Stimulated activated CD8-positive, alpha-beta memory T cell treated with anti-CD3 and anti-CD28 coated beads, Interleukin-15, amount 100 ng/mL, for 1 hour (primary cell): ENCODE results near the gene POLR1E.

Experiments used
- DNase-seq: peaks from one replicate; pipeline ENCODE4 v3.0.0-alpha.2; 2020; ENCODE audit warnings: low read depth

Gene POLR1E, protein sequence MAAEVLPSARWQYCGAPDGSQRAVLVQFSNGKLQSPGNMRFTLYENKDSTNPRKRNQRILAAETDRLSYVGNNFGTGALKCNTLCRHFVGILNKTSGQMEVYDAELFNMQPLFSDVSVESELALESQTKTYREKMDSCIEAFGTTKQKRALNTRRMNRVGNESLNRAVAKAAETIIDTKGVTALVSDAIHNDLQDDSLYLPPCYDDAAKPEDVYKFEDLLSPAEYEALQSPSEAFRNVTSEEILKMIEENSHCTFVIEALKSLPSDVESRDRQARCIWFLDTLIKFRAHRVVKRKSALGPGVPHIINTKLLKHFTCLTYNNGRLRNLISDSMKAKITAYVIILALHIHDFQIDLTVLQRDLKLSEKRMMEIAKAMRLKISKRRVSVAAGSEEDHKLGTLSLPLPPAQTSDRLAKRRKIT

DNA sequence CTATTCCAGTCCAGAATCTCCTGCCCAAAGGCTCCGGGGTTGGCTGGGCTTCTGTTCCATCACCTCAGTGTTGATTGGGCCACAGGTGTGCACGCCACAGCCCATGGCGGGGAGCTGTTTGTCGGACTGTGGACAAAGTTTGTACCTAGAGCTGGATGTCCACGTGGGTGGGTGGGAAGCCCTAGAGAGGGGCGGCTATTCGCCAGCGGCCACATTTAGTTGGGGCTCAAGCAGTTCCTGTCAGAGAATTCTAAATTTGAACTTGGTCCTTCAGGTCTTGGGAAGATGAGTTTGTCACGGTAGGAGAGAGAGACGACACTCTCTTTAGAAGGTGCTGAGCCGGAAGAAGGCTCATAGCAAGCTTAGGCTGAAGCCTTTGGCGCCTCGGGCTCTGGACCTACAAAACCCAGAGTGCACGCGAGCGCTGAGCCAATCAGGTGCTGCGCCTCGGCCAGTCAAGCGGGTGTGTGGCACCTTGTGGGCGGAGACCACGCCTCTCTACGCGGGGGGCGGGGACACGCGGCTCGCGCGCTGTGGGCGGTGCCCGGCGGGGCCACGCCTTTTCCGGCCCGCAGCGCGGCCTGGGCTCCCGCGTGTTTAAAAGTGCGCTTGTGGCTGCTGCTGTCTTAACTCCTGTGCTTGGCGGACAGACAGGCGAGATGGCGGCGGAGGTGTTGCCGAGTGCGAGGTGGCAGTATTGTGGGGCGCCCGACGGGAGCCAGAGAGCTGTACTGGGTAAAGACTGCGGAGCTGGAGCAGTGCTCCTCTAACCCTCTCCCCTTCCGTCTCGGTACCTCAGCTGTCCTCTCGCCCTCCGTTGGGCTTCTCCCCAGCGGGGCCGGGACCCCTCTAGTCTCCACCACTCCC lies at the start of gene POLR1E:
POLR1E (plus strand) TSS at position 560 of the 867 bp plus-strand sequence; CDS start at position 660, 100 bp downstream.
- DNase-seq, result peak; percentile 91

DNA sequence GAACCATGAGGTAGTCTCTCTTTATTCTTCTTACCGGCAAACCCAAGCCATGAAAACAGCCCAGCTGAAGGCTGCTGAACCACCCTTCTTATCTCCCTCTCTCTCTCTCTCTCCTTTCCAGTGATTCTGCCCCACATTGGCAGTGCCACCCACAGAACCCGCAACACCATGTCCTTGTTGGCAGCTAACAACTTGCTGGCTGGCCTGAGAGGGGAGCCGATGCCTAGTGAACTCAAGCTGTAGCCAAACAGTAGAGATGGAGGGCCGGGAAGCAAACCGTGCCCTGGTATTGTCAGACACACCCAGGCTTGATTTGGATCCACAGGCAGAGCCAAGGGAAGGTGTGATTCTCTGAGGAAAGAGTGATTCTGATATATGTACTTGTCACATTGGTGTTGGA lies 49.2 kb upstream of the POLR1E start:
- DNase-seq, result no peak

DNA sequence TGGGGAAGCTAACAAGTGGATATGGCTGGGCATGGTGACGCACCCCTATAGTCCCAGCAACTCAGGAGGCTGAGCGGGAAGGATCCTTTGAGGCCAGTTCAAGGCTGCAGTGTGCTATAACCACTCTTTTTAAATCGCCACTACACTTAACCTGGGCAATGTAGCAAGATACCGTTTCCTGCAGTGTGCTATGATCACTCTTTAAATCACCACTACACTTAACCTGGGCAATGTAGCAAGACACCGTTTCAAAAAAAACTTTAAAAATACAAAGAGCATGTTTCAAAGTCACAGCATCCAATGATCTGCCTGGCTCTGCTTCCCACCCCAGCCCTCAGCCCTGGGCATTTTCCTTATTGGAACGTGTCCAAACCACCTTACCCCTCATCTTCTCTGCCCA lies 48.7 kb upstream of the POLR1E start:
- no peak for DNase-seq

DNA sequence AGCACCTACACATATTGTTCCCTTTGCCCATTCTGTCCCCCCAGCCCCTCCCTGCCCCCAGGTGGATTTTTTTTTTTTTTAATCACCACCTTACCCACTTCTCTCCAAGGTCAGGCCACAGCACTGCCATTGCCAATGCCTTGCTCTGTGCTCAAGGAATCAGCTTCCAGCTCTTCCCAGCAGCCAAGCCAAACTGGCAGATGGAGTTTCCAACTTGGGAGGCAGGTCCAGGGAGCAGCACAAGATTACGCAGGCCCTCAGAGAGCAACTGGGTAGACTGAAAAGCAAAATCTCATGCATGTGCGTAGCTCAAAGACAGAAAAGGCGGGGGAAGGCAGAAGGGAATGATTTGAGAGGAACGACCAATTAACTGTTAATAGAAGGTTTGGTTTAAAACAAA lies 48.1 kb upstream of the POLR1E start:
- no peak for DNase-seq

DNA sequence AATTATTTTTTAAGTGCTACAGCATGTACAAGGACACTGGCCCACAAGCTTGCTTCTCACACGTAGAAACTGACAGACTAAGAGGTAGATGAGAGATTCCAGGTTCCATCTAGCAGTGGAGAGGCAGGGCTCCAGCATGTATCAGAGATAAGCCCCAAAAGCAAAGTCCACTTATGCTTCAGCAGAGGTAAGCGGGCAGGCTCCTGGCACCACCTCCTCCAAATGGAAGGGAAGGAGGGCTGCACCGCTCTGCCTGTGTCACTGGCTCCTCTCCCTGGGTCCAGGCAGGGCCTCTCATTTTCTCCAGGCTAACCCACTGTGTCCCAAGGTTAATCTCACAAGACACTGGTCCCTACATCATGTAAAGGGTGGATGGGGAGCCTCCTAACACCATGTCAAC lies 47.4 kb upstream of the POLR1E start:
- DNase-seq, result no peak

DNA sequence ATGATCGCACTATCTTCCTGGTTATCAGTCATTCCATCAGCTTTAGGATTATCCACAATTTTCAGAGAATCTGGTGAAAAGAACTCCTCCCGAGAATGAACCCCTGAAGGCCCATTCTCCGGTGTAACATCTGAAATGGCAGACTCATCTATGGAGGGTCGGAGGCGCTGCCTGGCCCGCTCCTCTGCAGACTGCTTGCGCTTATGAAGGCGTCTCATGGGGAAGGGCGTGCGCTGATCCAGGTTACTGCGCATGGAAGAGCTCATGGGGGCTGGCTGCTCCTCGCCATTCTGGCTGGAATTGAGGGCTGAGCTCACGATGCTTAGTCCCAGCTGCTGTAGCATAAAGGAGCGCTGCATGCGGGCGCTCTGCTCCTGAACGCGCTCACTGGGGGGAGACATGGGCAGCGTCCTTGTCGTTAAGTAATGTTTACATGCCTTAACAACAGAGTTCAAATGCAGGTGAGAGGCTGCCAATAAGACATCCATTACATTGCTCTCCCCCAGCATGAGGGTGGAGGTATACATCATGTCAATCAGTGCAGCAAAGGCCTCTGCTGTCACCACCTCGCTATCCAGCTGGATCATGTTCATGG lies 43.9 kb upstream of the POLR1E start:
- no peak for DNase-seq

DNA sequence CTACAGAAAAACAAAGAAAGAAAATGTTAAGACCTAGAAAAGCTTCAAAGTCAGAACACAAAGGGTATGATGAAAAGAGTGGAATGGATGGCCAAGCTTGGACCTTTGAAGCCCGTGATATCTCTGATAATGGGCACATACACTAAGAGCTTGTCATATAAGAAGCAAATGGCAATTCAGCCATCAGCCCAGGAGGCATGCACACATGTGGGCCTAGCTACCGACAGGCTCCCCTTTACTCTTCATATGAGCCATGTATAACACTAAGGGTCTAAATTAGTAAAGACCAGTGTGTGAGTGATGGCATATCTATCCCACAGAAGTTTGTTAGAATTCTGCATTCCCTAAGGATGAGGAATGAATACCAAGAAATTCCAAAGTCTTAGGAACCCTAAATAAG lies 43.2 kb upstream of the POLR1E start:
- DNase-seq, result no peak

DNA sequence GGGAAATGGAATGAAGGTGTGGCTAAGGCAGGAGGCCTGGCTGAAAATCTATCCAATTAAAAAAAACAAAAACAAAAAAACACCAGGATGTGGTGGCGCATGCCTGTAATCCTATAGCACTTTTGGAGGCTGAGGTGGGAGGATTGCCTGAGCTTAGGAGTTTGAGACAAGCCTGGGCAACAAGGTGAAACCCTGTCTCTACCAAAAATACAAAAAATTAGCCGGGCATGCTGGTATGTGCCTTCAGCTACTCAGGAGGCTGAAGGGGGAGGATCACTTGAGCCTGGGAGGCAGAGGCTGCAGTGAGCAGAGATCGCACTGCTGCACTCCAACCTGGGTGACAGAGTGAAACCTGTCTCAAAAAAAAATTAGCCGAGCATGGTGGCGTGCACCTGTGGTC lies 42.2 kb upstream of the POLR1E start:
- no peak for DNase-seq

DNA sequence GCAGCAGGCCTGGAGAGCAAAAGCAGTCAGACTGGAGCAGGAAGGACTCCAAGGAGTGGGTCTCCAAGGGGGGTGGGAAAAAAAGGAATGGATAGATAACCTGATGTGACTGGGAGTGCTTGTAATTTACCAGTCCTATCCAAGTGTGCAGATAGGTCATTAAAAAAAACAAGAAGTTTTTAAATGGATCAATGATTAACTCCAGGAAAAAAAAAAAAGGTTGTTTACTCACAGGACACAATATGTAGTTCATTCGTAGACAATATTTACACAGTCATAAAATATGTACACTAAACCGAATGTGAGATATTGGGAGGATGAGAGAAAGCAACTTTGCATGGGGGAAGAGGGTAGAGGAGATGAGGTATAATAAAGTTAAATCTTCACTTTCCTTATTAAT lies 40.9 kb upstream of the POLR1E start:
- DNase-seq, result no peak

DNA sequence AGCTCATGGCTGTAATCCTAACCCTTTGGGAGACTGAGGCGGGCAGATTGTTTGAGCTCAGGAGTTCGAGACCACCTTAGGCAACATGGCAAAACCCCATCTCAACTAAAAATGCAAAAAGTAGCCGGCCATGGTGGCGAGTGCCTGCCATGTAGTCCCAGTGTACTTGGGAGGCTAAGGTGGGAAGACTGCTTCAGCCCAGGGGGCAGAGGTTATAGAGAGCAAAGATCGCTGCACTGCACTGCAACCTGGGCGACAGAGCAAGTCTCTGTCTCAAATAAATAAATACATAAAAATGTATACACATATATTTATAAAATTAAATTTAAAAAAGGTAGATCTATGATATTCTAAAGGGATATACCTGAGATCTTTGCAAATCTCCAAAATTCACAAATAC lies 39.9 kb upstream of the POLR1E start:
- no peak for DNase-seq

DNA sequence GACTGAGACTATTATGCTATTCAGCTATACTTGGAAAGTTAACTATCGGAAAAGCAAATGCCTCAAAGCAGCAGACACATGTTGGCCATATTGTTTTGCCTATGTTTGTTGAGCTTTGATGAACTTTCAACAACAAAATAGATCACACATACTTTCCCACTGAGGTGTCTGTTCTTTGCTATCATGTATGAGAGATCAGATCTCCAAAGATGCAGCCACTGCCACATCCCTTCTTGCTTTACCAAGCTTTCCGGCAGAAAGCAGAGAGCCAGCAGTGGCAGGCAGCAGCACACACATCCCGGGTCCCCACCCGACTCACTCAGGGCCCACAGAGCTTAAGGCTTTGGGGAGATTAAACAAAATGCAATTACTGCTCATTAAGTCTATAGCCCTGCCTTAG lies 39.3 kb upstream of the POLR1E start:
- DNase-seq, result no peak

DNA sequence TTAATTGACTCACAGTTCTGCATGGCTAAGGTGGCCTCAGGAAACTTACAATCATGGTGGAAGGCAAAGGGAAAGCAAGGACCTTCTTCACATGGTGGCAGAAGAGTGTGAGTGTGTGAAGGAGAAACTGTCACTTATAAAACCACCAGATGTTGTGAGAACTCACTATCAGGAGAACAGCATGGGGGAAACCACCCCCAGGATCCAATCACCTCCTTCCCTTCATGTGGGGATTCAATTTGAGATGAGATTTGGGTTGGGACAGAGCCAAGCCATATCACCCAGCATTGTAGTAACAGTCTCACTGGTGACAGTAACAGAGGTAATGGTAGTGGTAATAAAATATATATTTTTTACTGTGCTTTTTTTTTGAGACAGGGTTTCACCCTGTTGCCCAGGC lies 38.6 kb upstream of the POLR1E start:
- DNase-seq, result no peak

DNA sequence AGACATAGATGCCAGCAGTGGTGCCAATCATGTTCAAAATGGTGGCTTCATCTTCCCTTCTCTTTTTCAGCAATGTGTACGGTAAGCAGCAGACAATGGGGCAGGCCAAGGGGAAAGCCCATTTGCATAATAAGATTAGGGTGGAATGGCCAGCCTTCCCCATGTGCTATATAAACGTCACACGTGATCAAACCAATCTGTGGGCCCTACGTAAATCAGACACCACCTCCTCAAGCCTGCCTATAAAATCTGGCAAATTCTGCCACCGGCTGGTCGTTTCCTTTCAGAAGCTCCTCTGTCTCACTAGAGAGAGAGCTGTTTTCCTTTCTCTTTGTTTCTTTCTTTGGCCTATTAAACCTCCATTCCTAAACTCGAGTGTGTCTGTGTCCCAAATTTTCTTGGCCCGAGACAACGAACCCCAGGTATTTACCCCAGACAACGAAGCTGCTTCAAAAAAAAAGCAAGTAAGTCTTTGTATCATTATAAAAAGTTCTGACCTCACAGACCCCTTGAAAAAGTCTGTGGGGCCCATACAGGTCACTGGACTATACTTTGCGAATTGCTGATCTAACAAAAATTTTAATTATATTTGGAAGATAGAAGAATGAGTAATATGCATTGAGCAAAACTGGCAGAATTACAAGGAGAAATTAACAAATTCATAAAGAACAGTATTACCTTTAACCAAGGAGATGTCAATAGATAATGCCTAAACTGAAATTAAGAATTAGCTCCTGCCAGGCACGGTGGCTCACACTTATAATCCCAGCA lies 35.7 kb upstream of the POLR1E start:
- DNase-seq, result no peak

DNA sequence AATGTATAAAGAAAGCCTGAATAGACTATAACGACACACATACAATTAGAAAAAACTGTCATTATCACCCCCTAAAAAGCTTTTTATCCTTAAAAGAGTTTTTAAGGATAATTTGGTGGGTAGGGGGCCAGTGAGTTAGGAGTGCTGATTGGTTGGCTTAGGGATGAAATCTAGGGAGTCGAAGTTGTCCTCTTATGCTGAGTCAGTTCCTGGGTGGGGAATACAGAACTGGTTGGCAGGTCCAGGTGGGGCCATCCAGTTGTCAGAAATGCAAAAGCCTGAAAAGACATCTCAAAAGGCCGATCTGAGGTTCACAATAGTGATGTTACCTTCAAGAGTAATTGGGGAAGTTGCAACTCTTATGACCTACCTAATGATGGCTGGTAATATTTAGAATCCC lies 34.1 kb upstream of the POLR1E start:
- no peak for DNase-seq

DNA sequence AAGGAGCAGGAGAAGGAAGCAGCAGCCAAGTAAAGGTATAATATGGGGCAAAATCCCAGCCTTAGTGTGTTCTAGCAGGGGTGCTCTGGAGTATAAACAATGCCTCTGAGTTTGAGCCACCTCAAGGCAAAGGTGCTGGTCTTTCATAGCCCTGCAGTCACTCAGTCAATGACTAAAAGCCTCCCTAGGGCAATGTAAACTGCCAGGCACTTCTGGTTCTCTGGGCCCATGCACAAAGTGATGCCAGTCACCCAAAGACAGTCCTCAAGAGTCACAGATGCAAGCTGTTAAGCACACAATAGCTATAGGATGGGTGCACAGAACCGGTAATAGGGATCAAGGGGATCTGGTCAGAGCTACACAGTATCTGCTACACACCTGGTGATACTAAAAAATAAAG lies 33.1 kb upstream of the POLR1E start:
- DNase-seq, result no peak

DNA sequence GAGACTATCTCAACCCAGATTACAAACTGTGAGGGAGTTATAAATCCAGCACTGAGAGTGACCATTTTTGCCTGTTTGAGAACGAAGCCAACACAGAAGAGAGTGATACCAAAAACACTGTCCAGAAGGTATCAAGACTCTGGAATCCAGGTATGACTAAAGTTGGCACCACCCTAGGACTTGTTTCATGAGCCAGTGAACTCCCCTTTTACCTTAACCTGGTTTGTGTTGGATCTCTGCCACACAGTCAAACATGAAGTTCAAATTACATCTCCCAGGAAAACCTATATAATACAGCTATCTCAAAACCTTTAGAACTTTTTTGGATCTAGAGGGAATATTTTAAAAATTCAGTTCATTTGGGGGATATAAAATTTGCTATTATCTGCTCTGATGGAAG lies 31.9 kb upstream of the POLR1E start:
- no peak for DNase-seq

DNA sequence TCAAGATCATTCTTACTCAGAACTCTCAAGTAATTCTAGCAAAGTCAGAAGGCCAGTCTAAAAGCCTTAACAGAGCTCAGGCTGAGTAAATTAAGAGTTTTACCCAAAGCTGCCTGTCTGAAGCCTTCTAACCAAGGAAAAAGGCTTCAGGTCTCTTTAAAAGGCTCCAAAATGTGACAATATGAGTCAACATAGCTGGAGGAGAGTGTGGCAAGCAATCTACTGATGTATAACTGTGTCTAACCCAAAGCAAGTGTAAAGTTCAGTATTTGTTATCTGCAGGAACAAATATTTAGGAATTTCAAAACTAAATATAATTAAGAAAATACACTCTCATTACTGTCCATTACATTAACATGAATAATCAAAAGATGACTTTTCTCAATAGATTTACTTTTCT lies 31.5 kb upstream of the POLR1E start:
- DNase-seq, result no peak

DNA sequence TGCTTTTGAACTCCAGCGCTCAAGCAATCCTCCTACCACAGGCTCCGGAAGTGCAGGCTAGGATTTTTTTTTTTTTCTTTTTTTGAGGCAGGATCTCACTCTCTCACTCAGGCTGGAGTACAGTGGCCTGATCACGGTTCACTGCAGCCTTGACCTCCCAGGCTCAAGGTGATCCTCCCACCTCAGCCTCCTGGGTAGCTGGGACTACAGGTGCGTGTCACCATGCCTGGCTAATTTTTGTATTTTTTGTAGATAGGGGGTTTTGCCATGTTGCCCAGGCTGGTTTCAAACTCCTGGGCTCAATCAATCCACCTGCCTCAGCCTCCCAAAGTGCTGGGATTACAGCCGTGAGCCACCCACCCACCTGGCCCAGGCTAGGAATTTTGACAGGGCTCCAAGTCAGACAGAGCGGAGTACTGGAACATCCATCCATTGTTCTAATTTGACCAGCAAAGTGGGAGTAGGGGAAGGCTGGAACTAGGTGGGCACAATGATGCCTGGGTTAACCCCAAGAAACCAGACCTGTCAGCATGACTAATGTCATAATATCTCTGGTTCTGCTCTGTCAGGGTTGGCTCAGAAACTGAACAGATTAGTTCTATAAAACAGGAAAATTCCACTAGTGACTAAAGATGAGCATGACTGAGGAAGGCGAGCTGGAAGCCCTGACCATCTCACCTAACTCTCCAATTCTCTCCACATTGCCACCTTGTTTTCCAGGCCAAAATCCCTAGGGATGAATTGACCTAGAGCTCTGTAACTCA lies 29.7 kb upstream of the POLR1E start:
- no peak for DNase-seq

DNA sequence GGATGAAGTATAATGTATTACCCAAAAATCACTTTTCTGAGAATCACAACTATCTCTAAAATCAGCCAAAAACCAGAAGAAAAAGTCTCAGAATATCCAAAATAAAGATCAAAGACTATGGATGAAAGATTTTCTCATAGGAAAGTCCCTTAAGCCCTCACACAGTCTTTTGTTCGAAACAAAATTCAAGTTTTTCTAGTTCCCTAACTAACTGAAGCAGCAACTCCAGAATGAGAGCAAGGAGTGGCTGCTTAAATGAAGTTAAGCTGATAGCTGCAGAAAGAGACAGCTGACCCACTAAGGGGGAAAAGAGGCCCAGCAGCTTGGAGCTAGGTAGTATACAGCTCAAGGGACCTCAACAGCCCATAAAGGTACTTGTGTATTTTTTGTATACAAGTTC lies 28.9 kb upstream of the POLR1E start:
- DNase-seq, result no peak

DNA sequence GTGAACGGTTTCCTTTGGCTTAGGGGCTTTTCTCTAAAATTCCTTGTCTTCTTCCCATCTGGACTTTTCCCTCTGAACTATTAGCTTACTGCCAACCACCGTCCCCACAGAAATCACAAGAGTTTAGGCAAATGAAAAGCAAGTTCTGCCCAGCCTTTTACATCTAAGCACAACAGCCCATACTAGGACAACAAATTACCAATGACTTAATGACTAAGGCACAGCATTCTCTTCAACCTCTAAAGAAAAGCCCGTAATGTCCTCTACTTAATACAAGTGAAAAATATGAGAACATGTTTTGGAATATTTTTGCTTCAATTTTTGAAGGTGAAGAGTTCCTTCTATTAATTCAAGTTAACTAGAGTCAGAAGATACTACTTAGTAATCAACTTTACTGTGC lies 21.7 kb upstream of the POLR1E start:
- no peak for DNase-seq
